Measurements from ENCODE around the gene PRTN3.

DNA sequence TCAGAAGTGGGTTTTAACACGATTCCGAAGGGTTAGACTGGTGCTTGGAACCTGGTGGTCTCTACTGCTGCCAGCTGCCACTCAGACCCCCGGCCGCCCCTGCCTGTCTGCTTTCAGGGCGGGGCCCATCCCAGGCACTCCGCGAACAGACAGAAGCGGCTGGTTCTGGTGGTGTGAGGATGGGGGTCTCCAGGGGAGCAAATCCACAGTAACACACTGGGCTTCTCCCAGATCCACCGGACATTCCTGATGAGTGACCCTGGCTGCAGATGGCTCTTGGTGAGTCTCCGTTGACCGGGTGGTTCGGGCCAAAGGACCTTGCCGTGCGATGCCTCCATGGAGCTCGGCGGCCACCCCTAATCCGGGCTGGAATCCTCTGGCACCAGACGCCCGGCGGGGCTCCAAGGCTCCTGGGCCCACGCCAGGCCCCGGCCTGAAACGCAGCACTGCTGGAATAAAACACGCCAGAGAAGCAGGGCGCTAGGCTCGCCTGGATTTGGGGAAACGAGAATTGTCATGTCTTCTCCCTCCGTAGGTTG lies 45.7 kb upstream of the PRTN3 start:
- TF ChIP-seq ELF4 (IDR thresholded peaks at IDR 0.05) (no peak), BHLHE40 (IDR thresholded peaks at IDR 0.05; ENCODE audit: borderline replicate concordance) (no peak), CTBP1 (IDR thresholded peaks at IDR 0.05; ENCODE audit: borderline replicate concordance) (no peak), FOXA1 (IDR thresholded peaks at IDR 0.05) (no peak), FOXK2 (IDR thresholded peaks at IDR 0.05) (no peak), SP1 (IDR thresholded peaks at IDR 0.05) (no peak), FOXM1 (IDR thresholded peaks at IDR 0.05; ENCODE audit: borderline replicate concordance) (no peak), L3MBTL2 (conservative IDR thresholded peaks at IDR 0.05) (no peak), LEF1 (IDR thresholded peaks at IDR 0.05; ENCODE audit: borderline replicate concordance) (no peak)
- TF ChIP-seq, protein P1, sequence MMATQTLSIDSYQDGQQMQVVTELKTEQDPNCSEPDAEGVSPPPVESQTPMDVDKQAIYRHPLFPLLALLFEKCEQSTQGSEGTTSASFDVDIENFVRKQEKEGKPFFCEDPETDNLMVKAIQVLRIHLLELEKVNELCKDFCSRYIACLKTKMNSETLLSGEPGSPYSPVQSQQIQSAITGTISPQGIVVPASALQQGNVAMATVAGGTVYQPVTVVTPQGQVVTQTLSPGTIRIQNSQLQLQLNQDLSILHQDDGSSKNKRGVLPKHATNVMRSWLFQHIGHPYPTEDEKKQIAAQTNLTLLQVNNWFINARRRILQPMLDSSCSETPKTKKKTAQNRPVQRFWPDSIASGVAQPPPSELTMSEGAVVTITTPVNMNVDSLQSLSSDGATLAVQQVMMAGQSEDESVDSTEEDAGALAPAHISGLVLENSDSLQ (IDR thresholded peaks at IDR 0.05): no peak
